Measurements from ENCODE around the gene CAPN15.

The CAPN15 gene

GRCh38 chr16:588889-589657 lies 61.6 kb downstream of the CAPN15 start:
- Histone ChIP-seq H3K27me3 (ENCODE audit: insufficient read depth, poor library complexity, severe bottlenecking) (no peaks in the 10 kb centered on the region), H3K4me3 (replicated peaks; ENCODE audit: insufficient read depth, low read length) (peak overlapping the region; percentile 56), H3K27ac (replicated peaks) (peak overlapping the region; percentile 98)
- TF ChIP-seq SPI1 (IDR thresholded peaks at IDR 0.05; ENCODE audit: borderline replicate concordance, low read depth) (peak; percentile 86), CTCF (IDR thresholded peaks at IDR 0.05; ENCODE audit: insufficient read depth, low read length) (no peak), REST (IDR thresholded peaks at IDR 0.05; ENCODE audit: insufficient replicate concordance, low read depth) (no peak), POLR2AphosphoS5 (IDR thresholded peaks at IDR 0.05; ENCODE audit: low read depth) (peak; percentile 57), GABPA (IDR thresholded peaks at IDR 0.05; ENCODE audit: low read depth) (peak; percentile 95)
- DNase-seq (ENCODE audit: low read depth in 1 of 2, low spot score in 1 of 2) = peak; percentile 93 to 97

GRCh38 chr16:589658-590187 lies 62.2 kb downstream of the CAPN15 start, which contains the start of gene RAB40C:
RAB40C (plus strand) TSS chr16:590066; CDS start chr16:590292, 226 bp downstream.
- Histone ChIP-seq H3K4me3 (replicated peaks; ENCODE audit: insufficient read depth, low read length) (peak within 1 kb of the TSS; percentile 87), H3K27ac (replicated peaks) (peak within 1 kb of the TSS; percentile 98), H3K27me3 (ENCODE audit: insufficient read depth, poor library complexity, severe bottlenecking) (no peaks in the 10 kb centered on the region)
- peak; percentile 97 to 99 for DNase-seq (ENCODE audit: low read depth in 1 of 2, low spot score in 1 of 2)
- no peak for TF ChIP-seq SPI1 (IDR thresholded peaks at IDR 0.05; ENCODE audit: borderline replicate concordance, low read depth)
- no peak for TF ChIP-seq REST (IDR thresholded peaks at IDR 0.05; ENCODE audit: insufficient replicate concordance, low read depth)
- TF ChIP-seq GABPA (IDR thresholded peaks at IDR 0.05; ENCODE audit: low read depth) = no peak

- H3K27me3 ChIP-seq (ENCODE audit: insufficient read depth, poor library complexity, severe bottlenecking) = no peaks in the 10 kb centered on the region
- peak overlapping the region; percentile 67 for H3K27ac ChIP-seq (replicated peaks)
- peak overlapping the region; percentile 87 for H3K4me3 ChIP-seq (replicated peaks; ENCODE audit: insufficient read depth, low read length)
- TF ChIP-seq REST (IDR thresholded peaks at IDR 0.05; ENCODE audit: insufficient replicate concordance, low read depth) (no peak), POLR2AphosphoS5 (IDR thresholded peaks at IDR 0.05; ENCODE audit: low read depth) (no peak), GABPA (IDR thresholded peaks at IDR 0.05; ENCODE audit: low read depth) (no peak), CTCF (IDR thresholded peaks at IDR 0.05; ENCODE audit: insufficient read depth, low read length) (no peak), SPI1 (IDR thresholded peaks at IDR 0.05; ENCODE audit: borderline replicate concordance, low read depth) (no peak)
- DNase-seq (ENCODE audit: low read depth in 1 of 2, low spot score in 1 of 2) = no peak
Measured at GRCh38 chr16:590188-590814, 62.8 kb downstream of the CAPN15 start.

Data from HL-60 (cell line).